SK-N-SH (cell line): Measurements from ENCODE around the gene SPRYD4.

ENCODE experiments used
- ELF1 ChIP-seq: IDR thresholded peaks from 2 replicates; pipeline ENCODE4 v1.4.0; 2012
- RCOR1 ChIP-seq: fragments of 150-350 bp; IDR thresholded peaks from 2 replicates; pipeline ENCODE4 v1.6.1; 2017; ENCODE audit warnings: antibody characterized with exemption, low read length
- TF ChIP-seq, protein P1 (sequence below): fragments of 200-600 bp; sonication (generic); IDR thresholded peaks from 2 replicates; pipeline ENCODE4 v1.6.1; 2017; ENCODE audit warnings: antibody characterized with exemption, mild to moderate bottlenecking, moderate library complexity

GRCh38 chr12:56518570-56518969 is 50.2 kb downstream of the SPRYD4 start:
- TF ChIP-seq, protein P1, sequence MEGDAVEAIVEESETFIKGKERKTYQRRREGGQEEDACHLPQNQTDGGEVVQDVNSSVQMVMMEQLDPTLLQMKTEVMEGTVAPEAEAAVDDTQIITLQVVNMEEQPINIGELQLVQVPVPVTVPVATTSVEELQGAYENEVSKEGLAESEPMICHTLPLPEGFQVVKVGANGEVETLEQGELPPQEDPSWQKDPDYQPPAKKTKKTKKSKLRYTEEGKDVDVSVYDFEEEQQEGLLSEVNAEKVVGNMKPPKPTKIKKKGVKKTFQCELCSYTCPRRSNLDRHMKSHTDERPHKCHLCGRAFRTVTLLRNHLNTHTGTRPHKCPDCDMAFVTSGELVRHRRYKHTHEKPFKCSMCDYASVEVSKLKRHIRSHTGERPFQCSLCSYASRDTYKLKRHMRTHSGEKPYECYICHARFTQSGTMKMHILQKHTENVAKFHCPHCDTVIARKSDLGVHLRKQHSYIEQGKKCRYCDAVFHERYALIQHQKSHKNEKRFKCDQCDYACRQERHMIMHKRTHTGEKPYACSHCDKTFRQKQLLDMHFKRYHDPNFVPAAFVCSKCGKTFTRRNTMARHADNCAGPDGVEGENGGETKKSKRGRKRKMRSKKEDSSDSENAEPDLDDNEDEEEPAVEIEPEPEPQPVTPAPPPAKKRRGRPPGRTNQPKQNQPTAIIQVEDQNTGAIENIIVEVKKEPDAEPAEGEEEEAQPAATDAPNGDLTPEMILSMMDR = no peak
- no peak for TF ChIP-seq ELF1
- TF ChIP-seq RCOR1 = no peak
